ACHN (cell line): ENCODE results near the gene ZFP36.

ENCODE experiments used
- DNase-seq: peaks from one replicate; pipeline ENCODE4 v3.0.0-alpha.2; 2015
- in situ Hi-C: cut with HindIII; loops from 2 replicates; pipeline ENCODE4 v1.10.0; 2017; ENCODE audit warnings: low sequenced_read_pairs, low pct_ligation_motif_present, low pct_unique_long_range_greater_than_20kb

Gene ZFP36

DNA sequence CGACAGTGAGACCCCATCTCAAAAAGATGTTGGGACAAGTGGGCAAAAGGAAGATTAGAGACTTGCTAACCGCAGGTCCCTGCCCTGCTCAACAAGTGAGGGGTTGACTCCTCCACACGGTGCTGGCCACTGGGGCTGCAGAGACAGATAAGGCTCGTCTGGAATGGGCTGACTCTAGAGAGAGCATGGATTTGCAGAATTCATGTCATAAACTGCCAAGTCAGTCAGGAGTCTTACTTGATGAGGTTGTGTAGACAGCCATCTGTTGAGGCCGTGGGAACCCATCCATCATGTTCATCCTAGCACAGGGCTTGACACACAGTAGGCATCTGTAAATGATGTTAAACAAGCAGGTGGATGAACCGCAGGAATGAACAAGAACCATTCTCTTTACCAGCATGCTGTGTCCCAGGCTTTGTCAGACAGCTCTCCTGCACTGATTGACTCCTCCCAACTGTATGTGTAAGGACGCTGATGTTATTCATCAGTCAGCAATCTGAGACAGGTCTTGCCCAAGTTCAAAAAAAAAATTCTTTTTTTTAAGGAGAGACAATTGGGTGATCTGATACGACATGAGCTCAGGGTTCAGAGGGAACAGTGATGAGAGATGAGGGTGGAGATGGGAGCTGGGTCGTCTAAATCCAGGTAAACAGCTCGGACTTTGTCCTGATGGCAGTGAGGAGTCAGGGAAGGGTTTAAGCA lies 24.6 kb upstream of the ZFP36 start:
- no peak for DNase-seq
- in situ Hi-C loops, result no loop called here

GRCh38 chr19:39382991-39383828 lies 23.4 kb upstream of the ZFP36 start:
- in situ Hi-C loops, result no loop called here
- no peak for DNase-seq

GRCh38 chr19:39384839-39385568 lies 21.6 kb upstream of the ZFP36 start:
- no peak for DNase-seq
- in situ Hi-C loops, result no loop called here

DNA sequence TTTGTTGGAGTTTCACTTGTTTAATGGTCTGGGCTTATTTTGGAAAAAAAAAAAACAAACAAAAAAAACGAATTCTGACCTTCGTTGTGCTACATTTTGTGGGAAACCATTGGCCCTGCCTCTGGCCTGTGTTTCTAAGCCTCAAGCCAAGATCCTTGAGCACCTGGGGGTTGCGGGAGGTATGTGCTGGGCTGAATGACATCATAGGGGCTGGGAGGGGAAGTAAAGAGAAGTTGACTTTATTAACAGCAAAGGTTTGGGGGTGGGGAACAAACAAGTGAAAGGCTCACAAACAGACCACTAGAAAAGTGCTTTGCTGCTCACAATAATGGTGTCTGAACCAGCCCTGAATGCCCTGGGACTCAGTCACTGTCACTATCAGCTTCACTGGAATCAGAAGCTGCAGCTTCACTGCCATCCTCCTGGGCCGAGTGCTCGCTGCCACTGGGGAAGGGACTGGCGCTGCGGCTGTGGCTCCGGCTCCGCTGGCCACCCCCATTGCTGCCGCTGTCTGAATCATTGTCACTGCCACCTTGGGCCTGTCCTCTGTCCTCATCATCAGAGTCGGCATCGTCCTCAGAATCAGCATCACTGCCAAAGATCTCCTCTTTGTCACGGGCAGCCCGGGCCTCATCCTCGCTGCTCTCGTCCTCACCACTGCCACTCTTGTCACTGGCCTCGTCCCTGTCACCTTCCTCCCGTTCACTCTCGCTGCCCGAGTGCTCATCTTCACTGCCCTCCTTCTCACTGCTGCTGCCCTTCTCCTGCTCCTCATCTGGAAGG lies 20.8 kb upstream of the ZFP36 start:
- in situ Hi-C loops, result no loop called here

GRCh38 chr19:39386557-39386956 lies 20.1 kb upstream of the ZFP36 start:
- in situ Hi-C loops, result no loop called here
- no peak for DNase-seq

More for the DNA sequence above, 20.8 kb upstream of the ZFP36 start:
- no peak for DNase-seq

DNA sequence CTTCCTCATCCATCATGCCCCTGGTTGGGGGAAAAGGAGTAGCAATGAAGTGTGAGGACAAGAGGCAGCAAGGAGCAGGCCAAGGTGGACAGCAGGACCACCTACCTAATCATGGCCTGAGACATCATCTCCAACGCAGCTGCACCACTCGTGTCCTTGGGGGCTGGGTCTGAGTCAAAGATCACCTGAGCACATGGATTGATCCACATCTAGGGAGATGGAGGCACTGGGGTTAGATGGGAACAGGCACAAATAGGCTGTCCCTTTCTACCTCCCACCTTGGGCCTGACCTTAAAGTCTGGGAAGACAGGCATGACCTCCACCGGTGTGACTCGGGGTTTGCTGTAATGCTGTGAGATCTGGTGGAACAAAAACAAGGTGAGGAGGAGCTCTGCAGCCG lies 18.0 kb upstream of the ZFP36 start:
- in situ Hi-C loops, result no loop called here
- no peak for DNase-seq

DNA sequence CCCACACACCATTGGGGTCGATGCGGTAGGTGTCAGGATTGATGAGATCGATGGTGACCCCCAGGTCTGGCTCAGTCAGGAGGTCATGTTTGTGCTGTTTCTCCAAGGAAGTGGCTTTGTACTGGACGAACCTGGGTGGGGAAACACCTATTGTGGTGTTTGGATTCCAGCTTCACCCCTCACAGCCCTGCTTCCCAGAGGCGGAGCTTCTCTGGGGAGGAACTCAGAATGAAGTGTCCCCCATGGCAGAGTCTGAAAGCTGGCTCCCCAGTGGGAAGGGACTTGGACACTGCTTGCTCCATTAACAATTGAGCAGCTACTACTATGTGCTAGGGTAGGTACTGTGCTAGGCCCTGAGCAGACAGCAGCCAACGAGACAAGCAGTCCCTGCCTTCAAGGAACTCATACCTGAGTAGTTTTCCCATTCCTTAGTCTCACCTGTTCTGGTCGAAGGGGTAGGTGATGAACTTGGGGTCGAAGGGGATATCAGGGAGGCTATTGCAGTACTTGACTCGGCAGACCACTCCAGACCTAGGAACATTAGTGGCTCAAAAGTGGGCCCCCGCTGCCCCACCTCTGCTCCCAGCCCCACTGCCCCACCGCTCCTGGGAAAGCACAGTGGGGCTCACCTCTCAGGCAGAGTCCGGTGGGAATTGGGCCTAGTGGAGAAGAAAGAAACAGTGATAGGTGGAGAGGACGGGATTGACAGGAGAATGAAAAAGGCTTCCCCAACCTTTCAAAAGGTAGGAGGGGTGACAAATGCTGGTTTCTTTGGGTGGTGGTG lies 16.8 kb upstream of the ZFP36 start:
- DNase-seq, result no peak
- in situ Hi-C loops, result no loop called here

GRCh38 chr19:39390451-39390750 lies 16.2 kb upstream of the ZFP36 start:
- in situ Hi-C loops, result no loop called here
- peak; percentile 50 for DNase-seq

- in situ Hi-C loops, result no loop called here
- peak; percentile 98 for DNase-seq
Observed at GRCh38 chr19:39390751-39391437, 15.8 kb upstream of the ZFP36 start, which contains the start of the genes MED29 and PAF1. Gene MED29 (plus strand): TSS chr19:39391378. CDS start chr19:39391423, 45 bp downstream. Gene PAF1 (minus strand): TSS chr19:39391106. CDS start chr19:39390864, 242 bp downstream.

- in situ Hi-C loops, result no loop called here
Observed at GRCh38 chr19:39397360-39398296, 9.0 kb upstream of the ZFP36 start.

DNA sequence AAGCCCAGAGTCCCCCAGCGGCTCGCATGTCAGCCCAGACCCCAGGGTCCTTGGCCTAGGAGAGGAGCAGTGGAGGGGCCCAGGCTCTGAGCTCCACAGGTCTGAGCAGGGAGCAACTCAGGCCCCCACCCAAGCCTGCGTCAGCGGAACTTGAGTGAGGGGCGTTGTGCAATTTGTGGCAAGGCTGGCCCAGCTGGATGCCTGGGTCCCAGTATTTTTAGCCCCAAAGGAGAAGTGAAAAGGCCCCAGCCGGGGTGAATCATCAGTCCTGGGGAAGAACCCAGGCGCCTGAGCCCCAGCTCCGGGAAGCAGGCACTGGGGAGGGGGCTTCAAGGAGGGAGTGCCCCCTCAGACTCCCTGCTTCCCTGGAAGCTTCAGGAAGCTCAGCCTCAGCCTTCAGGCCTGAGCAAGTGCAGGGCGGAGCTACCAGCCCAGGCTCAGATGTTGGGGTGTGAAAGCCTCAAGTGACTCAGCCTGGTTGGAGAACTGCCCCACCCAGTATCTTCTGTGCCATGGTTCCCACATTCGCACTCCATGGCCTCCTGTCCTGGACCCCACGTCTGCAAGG lies 8.3 kb upstream of the ZFP36 start:
- in situ Hi-C loops, result no loop called here
- DNase-seq, result peak; percentile 50

More at GRCh38 chr19:39397360-39398296, 9.0 kb upstream of the ZFP36 start:
- peak; percentile 78 for DNase-seq

DNA sequence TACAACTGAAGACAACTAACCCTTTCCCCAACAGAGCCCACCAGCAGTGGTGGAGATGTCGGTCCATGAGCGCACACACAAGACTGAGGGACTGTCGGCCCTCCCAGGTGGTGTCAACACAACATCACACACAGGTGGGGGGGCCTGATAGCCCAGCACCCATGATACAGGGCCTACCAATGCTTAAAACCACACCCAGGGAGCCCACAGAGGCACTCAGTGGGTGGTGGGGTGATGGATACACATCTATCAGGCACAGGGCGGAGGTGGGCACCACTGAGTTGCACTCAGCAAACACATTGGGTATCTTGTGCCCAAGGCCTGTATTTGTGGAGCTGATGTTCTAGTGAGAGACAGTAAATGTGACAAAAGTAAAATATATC lies 7.0 kb upstream of the ZFP36 start:
- in situ Hi-C loops, result no loop called here
- DNase-seq, result no peak

DNA sequence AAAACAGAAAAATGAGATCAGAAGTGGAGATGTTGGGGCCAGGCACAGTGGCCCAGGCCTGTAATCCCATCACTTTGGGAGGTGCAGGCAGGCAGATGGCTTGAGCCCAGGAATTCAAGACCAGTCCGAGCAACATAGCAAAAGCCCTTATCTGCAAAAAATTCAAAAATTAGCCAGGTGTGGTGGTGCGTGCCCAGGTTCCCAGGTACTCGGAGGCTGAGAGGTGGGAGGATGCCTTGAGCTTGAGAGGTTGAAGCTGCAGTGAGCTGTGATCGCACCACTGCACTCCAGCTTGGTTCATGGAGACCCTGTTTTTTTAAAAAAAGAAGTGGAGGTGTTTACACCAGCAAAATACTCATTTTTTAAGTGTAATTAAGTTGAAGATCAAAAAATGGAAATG lies 6.6 kb upstream of the ZFP36 start:
- in situ Hi-C loops, result no loop called here
- no peak for DNase-seq

GRCh38 chr19:39401070-39401548 lies 5.5 kb upstream of the ZFP36 start:
- in situ Hi-C loops, result no loop called here
- no peak for DNase-seq

DNA sequence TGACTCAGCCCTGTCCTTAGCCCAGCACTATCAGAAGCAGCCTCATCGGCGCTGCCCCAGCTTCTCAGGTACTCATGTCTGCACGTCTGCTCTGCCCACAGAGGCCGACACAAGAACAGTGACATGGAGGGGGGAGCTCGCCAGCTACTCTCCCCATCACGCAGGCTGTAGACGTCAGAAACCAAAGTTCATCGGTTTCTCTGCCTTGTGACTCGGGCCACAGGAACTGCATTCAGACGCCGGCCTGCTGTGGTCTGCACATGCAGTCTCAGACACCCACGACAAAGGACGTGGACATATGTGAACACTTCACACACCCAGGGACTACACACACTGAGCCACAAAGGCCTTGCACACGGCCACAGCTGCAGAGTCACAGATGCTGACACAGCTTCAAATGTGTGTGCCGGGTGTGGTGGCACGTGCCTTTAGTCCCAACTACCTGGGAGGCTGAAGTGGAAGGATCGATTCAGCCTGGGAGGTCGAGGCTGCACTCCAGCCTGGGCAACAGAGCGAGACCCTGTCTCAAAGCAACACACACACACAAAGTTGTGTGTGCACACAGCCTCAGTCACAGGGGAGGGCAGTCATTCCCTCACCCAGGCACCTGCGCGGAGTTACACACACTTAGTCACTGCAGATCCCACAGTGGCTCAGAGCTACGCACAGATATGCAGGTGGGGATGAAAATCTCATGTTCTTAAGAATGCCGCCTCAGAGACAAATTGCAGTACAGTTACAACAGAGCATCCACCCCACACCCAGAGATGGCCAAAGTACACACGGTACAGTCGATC lies 4.9 kb upstream of the ZFP36 start:
- in situ Hi-C loops, result no loop called here
- DNase-seq, result peak; percentile 35
